Stimulated activated naive CD4-positive, alpha-beta T cell (primary cell): Measurements from ENCODE around the gene ZSCAN30.
A peak's percentile ranks its signal among the peaks of the same experiment; 100 is the strongest.

Source experiments
- DNase-seq, 6 experiments: peaks; one replicate each; lab custom pipeline; 2025; lab: John Stamatoyannopoulos, UW

ZSCAN30 gene

GRCh38 chr18:35290094-35290735 lies at the start of gene ZSCAN30:
Gene ZSCAN30, minus strand, starts transcription at chr18:35290229. Its CDS starts 25,877 bp downstream, at chr18:35264352.
- DNase-seq, result peak; percentile 89 to 94 (median 92)

- DNase-seq, result no peak
These were observed 47.3 kb upstream of the ZSCAN30 start for GRCh38 chr18:35337286-35337685.

- no peak for DNase-seq
These were observed 45.8 kb upstream of the ZSCAN30 start for GRCh38 chr18:35335866-35336265.

- DNase-seq, result no peak
These were observed 44.8 kb upstream of the ZSCAN30 start for GRCh38 chr18:35334821-35335220.

- no peak for DNase-seq
These were observed 44.2 kb upstream of the ZSCAN30 start for GRCh38 chr18:35334212-35334611.

GRCh38 chr18:35331367-35332087 lies 41.5 kb upstream of the ZSCAN30 start:
- DNase-seq, result no peak

- no peak for DNase-seq
These were observed 38.8 kb upstream of the ZSCAN30 start for GRCh38 chr18:35328868-35329267.

- DNase-seq, result no peak
These were observed 36.8 kb upstream of the ZSCAN30 start for GRCh38 chr18:35326695-35327387.

- no peak for DNase-seq
These were observed 35.1 kb upstream of the ZSCAN30 start for GRCh38 chr18:35324926-35325655.

GRCh38 chr18:35322486-35323458 lies 32.7 kb upstream of the ZSCAN30 start:
- DNase-seq, result no peak

GRCh38 chr18:35311496-35311895 lies 21.5 kb upstream of the ZSCAN30 start:
- DNase-seq, result no peak

GRCh38 chr18:35306588-35307250 lies 16.7 kb upstream of the ZSCAN30 start:
- no peak for DNase-seq

- no peak for DNase-seq
These were observed 13.6 kb upstream of the ZSCAN30 start for GRCh38 chr18:35303610-35304009.

- DNase-seq, result no peak
These were observed 6.0 kb upstream of the ZSCAN30 start for GRCh38 chr18:35296060-35296459.

GRCh38 chr18:35291166-35291565 lies 1.1 kb upstream of the ZSCAN30 start:
- no peak for DNase-seq

GRCh38 chr18:35289727-35290093 lies 319 bp downstream of the ZSCAN30 start:
- DNase-seq, result peak in 2 of 6 experiments; percentile 15 to 22

GRCh38 chr18:35289293-35289692 lies 736 bp downstream of the ZSCAN30 start:
- no peak for DNase-seq

GRCh38 chr18:35284841-35285240 lies 5.2 kb downstream of the ZSCAN30 start:
- no peak for DNase-seq

GRCh38 chr18:35283923-35284794 lies 5.9 kb downstream of the ZSCAN30 start:
- DNase-seq, result no peak

- no peak for DNase-seq
These were observed 7.7 kb downstream of the ZSCAN30 start for GRCh38 chr18:35282353-35282752.
